Fibroblast of lung (primary cell): Measurements from ENCODE around the gene WDR76.

Experiments used
- EZH2 ChIP-seq: IDR thresholded peaks from 2 replicates; pipeline ENCODE4 v1.5.1; 2012; ENCODE audit warnings: low read length, control low read depth, mild to moderate bottlenecking; ENCODE audit errors: missing control alignments
- TF ChIP-seq, protein P1 (sequence below), 2 donors: IDR thresholded peaks in 1 of 2; conservative IDR thresholded peaks in 1 of 2; 1 replicate in 1 of 2; 2 replicates in 1 of 2; pipeline ENCODE4 v1.5.1; 2011 to 2012; ENCODE audit warnings: low read length in 2 of 2, control low read depth in 1 of 2, inconsistent platforms in 1 of 2, low read depth in 1 of 2, mild to moderate bottlenecking in 1 of 2

- TF ChIP-seq, protein P1, sequence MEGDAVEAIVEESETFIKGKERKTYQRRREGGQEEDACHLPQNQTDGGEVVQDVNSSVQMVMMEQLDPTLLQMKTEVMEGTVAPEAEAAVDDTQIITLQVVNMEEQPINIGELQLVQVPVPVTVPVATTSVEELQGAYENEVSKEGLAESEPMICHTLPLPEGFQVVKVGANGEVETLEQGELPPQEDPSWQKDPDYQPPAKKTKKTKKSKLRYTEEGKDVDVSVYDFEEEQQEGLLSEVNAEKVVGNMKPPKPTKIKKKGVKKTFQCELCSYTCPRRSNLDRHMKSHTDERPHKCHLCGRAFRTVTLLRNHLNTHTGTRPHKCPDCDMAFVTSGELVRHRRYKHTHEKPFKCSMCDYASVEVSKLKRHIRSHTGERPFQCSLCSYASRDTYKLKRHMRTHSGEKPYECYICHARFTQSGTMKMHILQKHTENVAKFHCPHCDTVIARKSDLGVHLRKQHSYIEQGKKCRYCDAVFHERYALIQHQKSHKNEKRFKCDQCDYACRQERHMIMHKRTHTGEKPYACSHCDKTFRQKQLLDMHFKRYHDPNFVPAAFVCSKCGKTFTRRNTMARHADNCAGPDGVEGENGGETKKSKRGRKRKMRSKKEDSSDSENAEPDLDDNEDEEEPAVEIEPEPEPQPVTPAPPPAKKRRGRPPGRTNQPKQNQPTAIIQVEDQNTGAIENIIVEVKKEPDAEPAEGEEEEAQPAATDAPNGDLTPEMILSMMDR (conservative IDR thresholded peaks at IDR 0.05 in 1 of 2, IDR thresholded peaks at IDR 0.05 in 1 of 2; ENCODE audit: low read depth in 1 of 2, low read length in 2 of 2): peak; percentile 76 to 94
- TF ChIP-seq EZH2: no peak
Measured at GRCh38 chr15:43903864-43904290, 77.1 kb downstream of the WDR76 start.
